H1 (cell line): ENCODE measurements around the gene TPO. TPM values are rescaled to one million over a fixed set of nuclear protein-coding genes. Genes with fewer than 3 reads are reported as not detected.

Experiments
- NANOG ChIP-seq: IDR thresholded peaks from 2 replicates; pipeline ENCODE4 v1.6.1; 2011; ENCODE audit warnings: low read length, low read depth, mild to moderate bottlenecking, inconsistent platforms; ENCODE audit not compliant: insufficient read depth, poor library complexity, severe bottlenecking
- POLR2A ChIP-seq, 2 experiments: IDR thresholded peaks; 1 replicate in 1 of 2; 2 replicates in 1 of 2; pipeline ENCODE4 v1.6.1; 2011; ENCODE audit warnings: low read depth in 2 of 2, low read length in 2 of 2, mild to moderate bottlenecking in 2 of 2; ENCODE audit errors: control extremely low read depth in 1 of 2
- polyA plus RNA-seq, 7 experiments: library from polyadenylated mRNA; depleted of rRNA in 3 of 7; stranded (reverse) in 5 of 7; unstranded in 2 of 7; fragments of >200 nt in 5 of 7; fragments of 200-250 nt in 2 of 7; gene quantifications; 1 replicate in 5 of 7; 2 replicates in 1 of 7; 4 replicates in 1 of 7; pipeline versions ENCODE4 v1.2.1 to v1.2.3, GENCODE V29; 2011 to 2013; ENCODE audit warnings: missing spikeins in 2 of 7, mixed read lengths in 2 of 7
- total RNA-seq: library from RNA; stranded (reverse); fragmentation: NEBNext Ultra II Directional; extraction: Animal tissue kit (Norgen Biotek cat#: 25700); gene quantifications from 2 replicates; pipeline ENCODE4 v1.2.1, GENCODE V29; 2021

Gene TPO
- total and polyA plus RNA-seq, 2 of the 8 experiments (the other 6 are each of a cell fraction or from before 2014, with no cell fraction given) = not detected

- TF ChIP-seq NANOG (no peak), POLR2A (IDR thresholded peaks at IDR 0.05; ENCODE audit: control extremely low read depth in 1 of 2, low read depth in 2 of 2, low read length in 2 of 2) (no peak)
- TF ChIP-seq, all 59 proteins: peak for 0
Measured at GRCh38 chr2:1518867-1519530, 105.7 kb downstream of the TPO start (continued).
